SK-N-SH (cell line): ENCODE data around the gene BOD1L2. TPM values are rescaled to one million over a fixed set of nuclear protein-coding genes. Genes with fewer than 3 reads are reported as not detected.

Experiments used
- CTCF ChIA-PET: fragments of 300-600, 350-600 bp; formaldehyde crosslinking; extraction: SDS; loops from one replicate; lab custom pipeline; 2021; lab: Yijun Ruan, JAX
- POLR2A ChIA-PET: fragments of 350-600 bp; sonication (Branson Sonifier 250); formaldehyde crosslinking; extraction: SDS; loops from one replicate; lab custom pipeline; 2020; ENCODE audit warnings: antibody characterized with exemption, inconsistent platforms; lab: Yijun Ruan, JAX
- DNase-seq: peaks from one replicate; pipeline ENCODE4 v3.0.0; 2012
- H2AFZ ChIP-seq: fragments of 200-600 bp; sonication (generic); 2 replicates; pipeline ENCODE4 v1.8.1; 2016; ENCODE audit warnings: antibody characterized with exemption, mild to moderate bottlenecking, low read depth
- H3F3A ChIP-seq: fragments of 200-600 bp; sonication (generic); replicated peaks from 2 replicates; pipeline ENCODE3; 2016; ENCODE audit warnings: antibody characterized with exemption, mild to moderate bottlenecking; ENCODE audit not compliant: insufficient read depth
- H3K27ac ChIP-seq, 2 experiments: fragments of 200-500 bp in 1 of 2; fragments of 200-600 bp in 1 of 2; sonication (Bioruptor generic) in 1 of 2; sonication (generic), shearing (Covaris generic) in 1 of 2; 2 replicates each; pipeline versions ENCODE4 v1.5.1 to v1.6.1; 2014 to 2016; ENCODE audit warnings: low read depth in 2 of 2, inconsistent platforms in 1 of 2, low read length in 1 of 2, mild to moderate bottlenecking in 1 of 2, mixed read lengths in 1 of 2
- H3K27me3 ChIP-seq: fragments of 200-600 bp; sonication (generic), shearing (Covaris generic); 2 replicates; pipeline ENCODE4 v1.6.1; 2016; ENCODE audit warnings: mixed run types; ENCODE audit not compliant: insufficient read depth
- H3K36me3 ChIP-seq, 2 experiments: fragments of 200-500 bp in 1 of 2; fragments of 200-600 bp in 1 of 2; sonication (Bioruptor generic) in 1 of 2; sonication (generic) in 1 of 2; replicated peaks in 1 of 2; 2 replicates each; pipeline versions ENCODE3 to v1.5.1; 2014 to 2016; ENCODE audit warnings: low read length in 1 of 2, mild to moderate bottlenecking in 1 of 2; ENCODE audit not compliant: insufficient read depth in 2 of 2, control insufficient read depth in 1 of 2
- H3K4me1 ChIP-seq, 2 experiments: fragments of 200-500 bp in 1 of 2; fragments of 200-600 bp in 1 of 2; sonication (Bioruptor generic) in 1 of 2; sonication (generic), shearing (Covaris generic) in 1 of 2; 2 replicates each; pipeline versions ENCODE4 v1.5.1 to v1.6.1; 2014 to 2016; ENCODE audit warnings: low read depth in 1 of 2, low read length in 1 of 2, mixed run types in 1 of 2; ENCODE audit not compliant: insufficient read depth in 2 of 2, control insufficient read depth in 1 of 2
- H3K4me2 ChIP-seq: fragments of 200-600 bp; sonication (generic), shearing (Covaris generic); 2 replicates; pipeline ENCODE4 v1.6.1; 2017; ENCODE audit warnings: mixed run types
- H3K4me3 ChIP-seq, 2 experiments: fragments of 200-500 bp in 1 of 2; fragments of 200-600 bp in 1 of 2; sonication (Bioruptor generic) in 1 of 2; sonication (generic), shearing (Covaris generic) in 1 of 2; 2 replicates each; pipeline versions ENCODE4 v1.5.1 to v1.8.1; 2014 to 2016; ENCODE audit warnings: low read depth in 2 of 2, inconsistent platforms in 1 of 2, low read length in 1 of 2, mild to moderate bottlenecking in 1 of 2, mixed read lengths in 1 of 2, moderate library complexity in 1 of 2
- H3K79me2 ChIP-seq: fragments of 200-600 bp; sonication (generic); 2 replicates; pipeline ENCODE4 v1.8.1; 2017; ENCODE audit warnings: mild to moderate bottlenecking; ENCODE audit not compliant: insufficient read depth
- H3K9ac ChIP-seq: fragments of 200-600 bp; sonication (generic); 2 replicates; pipeline ENCODE4 v1.6.1; 2017; ENCODE audit warnings: mixed run types
- H3K9me2 ChIP-seq: fragments of 200-600 bp; sonication (generic); 2 replicates; pipeline ENCODE4 v1.6.1; 2017; ENCODE audit warnings: mixed run types
- H3K9me3 ChIP-seq: fragments of 200-600 bp; sonication (generic); 2 replicates; pipeline ENCODE4 v1.6.1; 2017; ENCODE audit warnings: mixed run types, mild to moderate bottlenecking, moderate library complexity
- H4K20me1 ChIP-seq: fragments of 200-600 bp; sonication (generic); 2 replicates; pipeline ENCODE4 v1.6.1; 2017; ENCODE audit warnings: mild to moderate bottlenecking, mixed run types; ENCODE audit not compliant: insufficient read depth
- ELF1 ChIP-seq: IDR thresholded peaks from 2 replicates; pipeline ENCODE4 v1.4.0; 2012
- EP300 ChIP-seq, 2 experiments: IDR thresholded peaks; 2 replicates each; pipeline versions ENCODE4 v1.4.0 to v1.6.1; 2012; ENCODE audit warnings: borderline replicate concordance in 1 of 2, low read depth in 1 of 2, low read length in 1 of 2
- FOSL2 ChIP-seq: IDR thresholded peaks from 2 replicates; pipeline ENCODE4 v1.4.0; 2012; ENCODE audit warnings: low read depth, mild to moderate bottlenecking, moderate library complexity, borderline replicate concordance
- FOXM1 ChIP-seq: IDR thresholded peaks from 2 replicates; pipeline ENCODE4 v1.4.0; 2012; ENCODE audit warnings: low read depth, mild to moderate bottlenecking
- GABPA ChIP-seq: IDR thresholded peaks from 2 replicates; pipeline ENCODE4 v1.4.0; 2012; ENCODE audit warnings: low read depth, mild to moderate bottlenecking
- IRF3 ChIP-seq: fragments of 150-350 bp; IDR thresholded peaks from 2 replicates; pipeline ENCODE4 v1.6.1; 2016; ENCODE audit warnings: mild to moderate bottlenecking, low read depth, low read length
- NFIC ChIP-seq: IDR thresholded peaks from 2 replicates; pipeline ENCODE4 v1.4.0; 2012; ENCODE audit warnings: borderline replicate concordance
- NRF1 ChIP-seq: IDR thresholded peaks from 2 replicates; pipeline ENCODE4 v1.6.1; 2012; ENCODE audit warnings: low read depth, mild to moderate bottlenecking, low read length
- POLR2AphosphoS5 ChIP-seq: IDR thresholded peaks from 2 replicates; pipeline ENCODE4 v1.6.1; 2012; ENCODE audit warnings: low read depth, low read length
- RAD21 ChIP-seq: IDR thresholded peaks from 2 replicates; pipeline ENCODE4 v1.6.1; 2012; ENCODE audit warnings: mild to moderate bottlenecking, low read length
- RCOR1 ChIP-seq: fragments of 150-350 bp; IDR thresholded peaks from 2 replicates; pipeline ENCODE4 v1.6.1; 2017; ENCODE audit warnings: antibody characterized with exemption, low read length
- RFX5 ChIP-seq: IDR thresholded peaks from 2 replicates; pipeline ENCODE4 v1.6.1; 2012; ENCODE audit warnings: mild to moderate bottlenecking, improper control_type of control experiment, low read length
- TCF12 ChIP-seq: IDR thresholded peaks from 2 replicates; pipeline ENCODE4 v1.4.0; 2012
- USF1 ChIP-seq: IDR thresholded peaks from 2 replicates; pipeline ENCODE4 v1.4.0; 2012; ENCODE audit warnings: low read depth, borderline replicate concordance
- WGBS: methylation state at CpG from one replicate; pipeline ENCODE4 v1.1.6; 2017; ENCODE audit warnings: low lambda C conversion rate; 5-methylcytosine and 5-hydroxymethylcytosine counted together
- polyA plus RNA-seq, 3 experiments: library from polyadenylated mRNA; depleted of rRNA; stranded (reverse); fragments of >200 nt; gene quantifications; 2 replicates each; pipeline ENCODE4 v1.2.3, GENCODE V29; 2012
- TF ChIP-seq, protein P1 (sequence below): fragments of 200-600 bp; sonication (generic); IDR thresholded peaks from 2 replicates; pipeline ENCODE4 v1.6.1; 2017; ENCODE audit warnings: antibody characterized with exemption, mild to moderate bottlenecking, moderate library complexity
- TF ChIP-seq, protein P2 (sequence below): fragments of 150-350 bp; IDR thresholded peaks from 2 replicates; pipeline ENCODE4 v1.6.1; 2017; ENCODE audit warnings: antibody characterized with exemption, low read length, low read depth, borderline replicate concordance
- TF ChIP-seq, protein P3 (sequence below): IDR thresholded peaks from 2 replicates; pipeline ENCODE4; 2012
- TF ChIP-seq, protein P4 (sequence below): IDR thresholded peaks from 2 replicates; pipeline ENCODE4 v1.4.0; 2012; ENCODE audit warnings: low read depth
- TF ChIP-seq, protein P5 (sequence below): IDR thresholded peaks from 2 replicates; pipeline ENCODE4 v1.4.0; 2012; ENCODE audit warnings: low read depth, borderline replicate concordance

The BOD1L2 gene
- polyA plus RNA-seq, 1 of the 3 experiments (the other 2 are of a cell fraction): not detected

GRCh38 chr18:57149531-57149930, 2.6 kb downstream of the BOD1L2 start:
- Histone ChIP-seq H3K36me3 (no peaks in the 10 kb centered on the region), H3F3A (no peaks in the 10 kb centered on the region), H3K4me1 (no peaks in the 10 kb centered on the region; a peak in 1 of 4 replicates), H3K9me3 (no peaks in the 10 kb centered on the region), H2AFZ (no peak overlapping the region), H3K4me3 (no peak overlapping the region), H3K4me2 (no peak overlapping the region), H3K79me2 (no peaks in the 10 kb centered on the region), H3K27me3 (no peaks in the 10 kb centered on the region), H3K27ac (no peak overlapping the region), H3K9ac (no peak overlapping the region), H4K20me1 (no peaks in the 10 kb centered on the region), H3K9me2 (no peaks in the 10 kb centered on the region)
- ChIA-PET CTCF (interaction anchor here (0.9 to 1.3 kb wide), 3 partner anchors 22 to 288 kb away, joined by 3 read pairs; no protein-coding TSS in a partner anchor), POLR2A (interaction anchor here (1.1 kb wide), 1 partner anchor 82 kb away, joined by 3 read pairs; no protein-coding TSS in a partner anchor)
- TF ChIP-seq POLR2AphosphoS5 (no peak), USF1 (no peak), FOXM1 (no peak), TCF12 (no peak), GABPA (no peak), EP300 (IDR thresholded peaks at IDR 0.05; ENCODE audit: borderline replicate concordance in 1 of 2, low read depth in 1 of 2, low read length in 1 of 2) (no peak), NFIC (no peak), ELF1 (no peak), RAD21 (no peak), NRF1 (no peak), IRF3 (no peak), RCOR1 (no peak), RFX5 (no peak), FOSL2 (no peak)
- TF ChIP-seq, protein P1, sequence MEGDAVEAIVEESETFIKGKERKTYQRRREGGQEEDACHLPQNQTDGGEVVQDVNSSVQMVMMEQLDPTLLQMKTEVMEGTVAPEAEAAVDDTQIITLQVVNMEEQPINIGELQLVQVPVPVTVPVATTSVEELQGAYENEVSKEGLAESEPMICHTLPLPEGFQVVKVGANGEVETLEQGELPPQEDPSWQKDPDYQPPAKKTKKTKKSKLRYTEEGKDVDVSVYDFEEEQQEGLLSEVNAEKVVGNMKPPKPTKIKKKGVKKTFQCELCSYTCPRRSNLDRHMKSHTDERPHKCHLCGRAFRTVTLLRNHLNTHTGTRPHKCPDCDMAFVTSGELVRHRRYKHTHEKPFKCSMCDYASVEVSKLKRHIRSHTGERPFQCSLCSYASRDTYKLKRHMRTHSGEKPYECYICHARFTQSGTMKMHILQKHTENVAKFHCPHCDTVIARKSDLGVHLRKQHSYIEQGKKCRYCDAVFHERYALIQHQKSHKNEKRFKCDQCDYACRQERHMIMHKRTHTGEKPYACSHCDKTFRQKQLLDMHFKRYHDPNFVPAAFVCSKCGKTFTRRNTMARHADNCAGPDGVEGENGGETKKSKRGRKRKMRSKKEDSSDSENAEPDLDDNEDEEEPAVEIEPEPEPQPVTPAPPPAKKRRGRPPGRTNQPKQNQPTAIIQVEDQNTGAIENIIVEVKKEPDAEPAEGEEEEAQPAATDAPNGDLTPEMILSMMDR: no peak
- TF ChIP-seq, protein P2, sequence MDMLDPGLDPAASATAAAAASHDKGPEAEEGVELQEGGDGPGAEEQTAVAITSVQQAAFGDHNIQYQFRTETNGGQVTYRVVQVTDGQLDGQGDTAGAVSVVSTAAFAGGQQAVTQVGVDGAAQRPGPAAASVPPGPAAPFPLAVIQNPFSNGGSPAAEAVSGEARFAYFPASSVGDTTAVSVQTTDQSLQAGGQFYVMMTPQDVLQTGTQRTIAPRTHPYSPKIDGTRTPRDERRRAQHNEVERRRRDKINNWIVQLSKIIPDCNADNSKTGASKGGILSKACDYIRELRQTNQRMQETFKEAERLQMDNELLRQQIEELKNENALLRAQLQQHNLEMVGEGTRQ: no peak
- TF ChIP-seq, protein P3, sequence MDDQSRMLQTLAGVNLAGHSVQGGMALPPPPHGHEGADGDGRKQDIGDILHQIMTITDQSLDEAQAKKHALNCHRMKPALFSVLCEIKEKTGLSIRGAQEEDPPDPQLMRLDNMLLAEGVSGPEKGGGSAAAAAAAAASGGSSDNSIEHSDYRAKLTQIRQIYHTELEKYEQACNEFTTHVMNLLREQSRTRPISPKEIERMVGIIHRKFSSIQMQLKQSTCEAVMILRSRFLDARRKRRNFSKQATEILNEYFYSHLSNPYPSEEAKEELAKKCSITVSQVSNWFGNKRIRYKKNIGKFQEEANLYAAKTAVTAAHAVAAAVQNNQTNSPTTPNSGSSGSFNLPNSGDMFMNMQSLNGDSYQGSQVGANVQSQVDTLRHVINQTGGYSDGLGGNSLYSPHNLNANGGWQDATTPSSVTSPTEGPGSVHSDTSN: no peak
- TF ChIP-seq, protein P4, sequence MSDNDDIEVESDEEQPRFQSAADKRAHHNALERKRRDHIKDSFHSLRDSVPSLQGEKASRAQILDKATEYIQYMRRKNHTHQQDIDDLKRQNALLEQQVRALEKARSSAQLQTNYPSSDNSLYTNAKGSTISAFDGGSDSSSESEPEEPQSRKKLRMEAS: no peak
- TF ChIP-seq, protein P5, sequence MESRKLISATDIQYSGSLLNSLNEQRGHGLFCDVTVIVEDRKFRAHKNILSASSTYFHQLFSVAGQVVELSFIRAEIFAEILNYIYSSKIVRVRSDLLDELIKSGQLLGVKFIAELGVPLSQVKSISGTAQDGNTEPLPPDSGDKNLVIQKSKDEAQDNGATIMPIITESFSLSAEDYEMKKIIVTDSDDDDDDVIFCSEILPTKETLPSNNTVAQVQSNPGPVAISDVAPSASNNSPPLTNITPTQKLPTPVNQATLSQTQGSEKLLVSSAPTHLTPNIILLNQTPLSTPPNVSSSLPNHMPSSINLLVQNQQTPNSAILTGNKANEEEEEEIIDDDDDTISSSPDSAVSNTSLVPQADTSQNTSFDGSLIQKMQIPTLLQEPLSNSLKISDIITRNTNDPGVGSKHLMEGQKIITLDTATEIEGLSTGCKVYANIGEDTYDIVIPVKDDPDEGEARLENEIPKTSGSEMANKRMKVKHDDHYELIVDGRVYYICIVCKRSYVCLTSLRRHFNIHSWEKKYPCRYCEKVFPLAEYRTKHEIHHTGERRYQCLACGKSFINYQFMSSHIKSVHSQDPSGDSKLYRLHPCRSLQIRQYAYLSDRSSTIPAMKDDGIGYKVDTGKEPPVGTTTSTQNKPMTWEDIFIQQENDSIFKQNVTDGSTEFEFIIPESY: no peak
- 53% methylated on average over 4 of the region's 4 CpGs for WGBS
- no peak for DNase-seq
